Measurements from ENCODE around the gene VPS39. TPM values are rescaled to one million over a fixed set of nuclear protein-coding genes. Genes with fewer than 3 reads are reported as not detected.

VPS39 gene
- polyA plus RNA-seq, 2 of the 4 experiments (the other 2 are of a cell fraction) = 18.3 to 33.3 TPM

DNA sequence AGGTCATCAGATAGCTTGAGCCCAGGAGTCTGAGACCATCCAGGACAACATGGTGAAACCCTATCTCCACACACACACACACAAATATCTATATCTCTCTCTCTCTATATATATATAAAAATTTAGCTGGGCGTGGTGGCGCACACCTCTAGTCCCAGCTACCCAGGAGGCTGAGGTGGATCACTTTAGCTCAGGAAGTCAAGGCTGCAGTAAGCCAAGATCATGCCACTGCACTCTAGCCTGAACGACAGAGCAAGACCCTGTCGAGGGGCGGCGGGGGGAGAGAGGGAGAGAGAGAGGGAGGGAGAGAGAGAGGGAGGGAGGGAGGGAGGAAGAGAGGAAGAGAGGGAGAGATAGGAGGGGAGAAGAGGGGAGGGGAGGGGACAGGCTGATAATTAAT lies 79.6 kb downstream of the VPS39 start:
- ATAC-seq (no peak), DNase-seq (ENCODE audit: low read depth in 1 of 2, low spot score in 1 of 2) (no peak), FAIRE-seq (no peak)
- WGBS (ENCODE audit: missing lambda C conversion rate) = 40% methylated on average over 1 of the region's 6 CpGs
- POLR2A ChIA-PET = no interaction called here
- Histone ChIP-seq H3K9me3 (no peaks in the 10 kb centered on the region), H3K4me3 (no peak overlapping the region), H3K4me2 (no peak overlapping the region), H3K27ac (no peak overlapping the region), H3K4me1 (no peaks in the 10 kb centered on the region)
- TF ChIP-seq EP300 (IDR thresholded peaks at IDR 0.05) = no peak
- no peak for TF ChIP-seq HEYL (CRISPR knock-in tag; IDR thresholded peaks at IDR 0.05)
- no peak for TF ChIP-seq E2F6 (IDR thresholded peaks at IDR 0.05; ENCODE audit: borderline replicate concordance, low read depth)
- TF ChIP-seq CBX8 (IDR thresholded peaks at IDR 0.05) = no peak
- no peak for TF ChIP-seq CBX2 (IDR thresholded peaks at IDR 0.05; ENCODE audit: borderline replicate concordance, low read depth)
- TF ChIP-seq, protein P1, sequence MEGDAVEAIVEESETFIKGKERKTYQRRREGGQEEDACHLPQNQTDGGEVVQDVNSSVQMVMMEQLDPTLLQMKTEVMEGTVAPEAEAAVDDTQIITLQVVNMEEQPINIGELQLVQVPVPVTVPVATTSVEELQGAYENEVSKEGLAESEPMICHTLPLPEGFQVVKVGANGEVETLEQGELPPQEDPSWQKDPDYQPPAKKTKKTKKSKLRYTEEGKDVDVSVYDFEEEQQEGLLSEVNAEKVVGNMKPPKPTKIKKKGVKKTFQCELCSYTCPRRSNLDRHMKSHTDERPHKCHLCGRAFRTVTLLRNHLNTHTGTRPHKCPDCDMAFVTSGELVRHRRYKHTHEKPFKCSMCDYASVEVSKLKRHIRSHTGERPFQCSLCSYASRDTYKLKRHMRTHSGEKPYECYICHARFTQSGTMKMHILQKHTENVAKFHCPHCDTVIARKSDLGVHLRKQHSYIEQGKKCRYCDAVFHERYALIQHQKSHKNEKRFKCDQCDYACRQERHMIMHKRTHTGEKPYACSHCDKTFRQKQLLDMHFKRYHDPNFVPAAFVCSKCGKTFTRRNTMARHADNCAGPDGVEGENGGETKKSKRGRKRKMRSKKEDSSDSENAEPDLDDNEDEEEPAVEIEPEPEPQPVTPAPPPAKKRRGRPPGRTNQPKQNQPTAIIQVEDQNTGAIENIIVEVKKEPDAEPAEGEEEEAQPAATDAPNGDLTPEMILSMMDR (IDR thresholded peaks at IDR 0.05) = no peak
- no peak for TF ChIP-seq PHF8 (IDR thresholded peaks at IDR 0.05; ENCODE audit: borderline replicate concordance, low read depth)
- no peak for TF ChIP-seq MYC (IDR thresholded peaks at IDR 0.05; ENCODE audit: borderline replicate concordance, low read length)
- no peak for TF ChIP-seq HES2 (IDR thresholded peaks at IDR 0.05)
- no peak for TF ChIP-seq BHLHE40 (IDR thresholded peaks at IDR 0.05; ENCODE audit: low read depth, low read length)
- no peak for TF ChIP-seq BCL3 (IDR thresholded peaks at IDR 0.05)
- no peak for TF ChIP-seq RCOR1 (IDR thresholded peaks at IDR 0.05; ENCODE audit: low read depth, low read length)
- no peak for TF ChIP-seq MAZ (IDR thresholded peaks at IDR 0.05; ENCODE audit: borderline replicate concordance, low read depth, low read length)
- TF ChIP-seq POLR2AphosphoS2 (conservative IDR thresholded peaks at IDR 0.05; ENCODE audit: low read length) = no peak
- TF ChIP-seq TP53 (CRISPR knock-in tag; IDR thresholded peaks at IDR 0.05) = no peak
- CTCF ChIA-PET = interaction anchor here (0.8 to 1.7 kb wide), 2 partner anchors 10 to 140 kb away, joined by 3 to 7 read pairs; no protein-coding TSS in a partner anchor

DNA sequence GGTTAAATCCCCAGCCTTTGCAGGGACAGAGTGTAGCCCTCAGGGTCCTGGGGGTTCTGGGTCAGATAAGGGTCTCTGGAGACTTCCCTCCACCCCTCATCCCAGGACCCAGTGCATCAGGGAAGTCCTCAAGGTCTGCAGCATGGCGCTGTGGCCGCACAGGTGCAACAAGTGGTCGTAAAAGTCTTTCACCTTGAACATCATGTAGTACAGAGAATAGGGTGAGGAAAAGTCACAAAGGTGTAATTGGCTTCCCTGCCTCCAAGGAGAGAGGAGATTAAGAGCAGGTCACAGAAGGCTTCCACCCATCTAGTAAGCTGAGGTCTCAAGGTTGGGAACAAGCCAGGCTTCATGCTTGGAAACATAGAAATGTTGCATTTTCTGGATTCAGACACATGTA lies 84.6 kb downstream of the VPS39 start:
- Histone ChIP-seq H3K27ac (no peak overlapping the region), H3K9me3 (no peaks in the 10 kb centered on the region), H3K4me3 (no peak overlapping the region), H3K4me1 (no peaks in the 10 kb centered on the region), H3K4me2 (no peak overlapping the region)
- TF ChIP-seq BCL3 (IDR thresholded peaks at IDR 0.05) = no peak
- no peak for TF ChIP-seq KDM5A (IDR thresholded peaks at IDR 0.05)
- TF ChIP-seq HMGXB4 (CRISPR knock-in tag; IDR thresholded peaks at IDR 0.05; ENCODE audit: borderline replicate concordance) = no peak
- TF ChIP-seq NR3C1 (IDR thresholded peaks at IDR 0.05) = no peak
- no peak for TF ChIP-seq ZNF302 (CRISPR knock-in tag; IDR thresholded peaks at IDR 0.05)
- no peak for TF ChIP-seq MAFK (IDR thresholded peaks at IDR 0.05; ENCODE audit: partially characterized antibody)
- no peak for TF ChIP-seq KDM1A (IDR thresholded peaks at IDR 0.05; ENCODE audit: low read depth)
- no peak for TF ChIP-seq CBX8 (IDR thresholded peaks at IDR 0.05)
- TF ChIP-seq, protein P1 (IDR thresholded peaks at IDR 0.05) = no peak
- no peak for TF ChIP-seq GATA3 (IDR thresholded peaks at IDR 0.05; ENCODE audit: borderline replicate concordance)
- TF ChIP-seq, protein P2, sequence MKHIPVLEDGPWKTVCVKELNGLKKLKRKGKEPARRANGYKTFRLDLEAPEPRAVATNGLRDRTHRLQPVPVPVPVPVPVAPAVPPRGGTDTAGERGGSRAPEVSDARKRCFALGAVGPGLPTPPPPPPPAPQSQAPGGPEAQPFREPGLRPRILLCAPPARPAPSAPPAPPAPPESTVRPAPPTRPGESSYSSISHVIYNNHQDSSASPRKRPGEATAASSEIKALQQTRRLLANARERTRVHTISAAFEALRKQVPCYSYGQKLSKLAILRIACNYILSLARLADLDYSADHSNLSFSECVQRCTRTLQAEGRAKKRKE (CRISPR knock-in tag; IDR thresholded peaks at IDR 0.05; ENCODE audit: low read depth) = no peak
- no peak for TF ChIP-seq EHMT2 (IDR thresholded peaks at IDR 0.05; ENCODE audit: low read depth)
- no peak for TF ChIP-seq NPAS2 (CRISPR knock-in tag; IDR thresholded peaks at IDR 0.05; ENCODE audit: borderline replicate concordance)
- ATAC-seq (no peak), FAIRE-seq (no peak), DNase-seq (ENCODE audit: low read depth in 1 of 2, low spot score in 1 of 2) (no peak)
- WGBS (ENCODE audit: missing lambda C conversion rate) = 59% methylated on average over 2 of the region's 3 CpGs
- ChIA-PET CTCF (no interaction called here), POLR2A (no interaction called here)
